ENCODE data around the gene NCAPD2. TPM values are rescaled to one million over a fixed set of nuclear protein-coding genes. Genes with fewer than 3 reads are reported as not detected.
A peak's percentile ranks its signal among the peaks of the same experiment; 100 is the strongest.

NCAPD2 gene
- total and polyA plus RNA-seq, 7 donors, result 9.0 to 89.5 (median 13.3) TPM

DNA sequence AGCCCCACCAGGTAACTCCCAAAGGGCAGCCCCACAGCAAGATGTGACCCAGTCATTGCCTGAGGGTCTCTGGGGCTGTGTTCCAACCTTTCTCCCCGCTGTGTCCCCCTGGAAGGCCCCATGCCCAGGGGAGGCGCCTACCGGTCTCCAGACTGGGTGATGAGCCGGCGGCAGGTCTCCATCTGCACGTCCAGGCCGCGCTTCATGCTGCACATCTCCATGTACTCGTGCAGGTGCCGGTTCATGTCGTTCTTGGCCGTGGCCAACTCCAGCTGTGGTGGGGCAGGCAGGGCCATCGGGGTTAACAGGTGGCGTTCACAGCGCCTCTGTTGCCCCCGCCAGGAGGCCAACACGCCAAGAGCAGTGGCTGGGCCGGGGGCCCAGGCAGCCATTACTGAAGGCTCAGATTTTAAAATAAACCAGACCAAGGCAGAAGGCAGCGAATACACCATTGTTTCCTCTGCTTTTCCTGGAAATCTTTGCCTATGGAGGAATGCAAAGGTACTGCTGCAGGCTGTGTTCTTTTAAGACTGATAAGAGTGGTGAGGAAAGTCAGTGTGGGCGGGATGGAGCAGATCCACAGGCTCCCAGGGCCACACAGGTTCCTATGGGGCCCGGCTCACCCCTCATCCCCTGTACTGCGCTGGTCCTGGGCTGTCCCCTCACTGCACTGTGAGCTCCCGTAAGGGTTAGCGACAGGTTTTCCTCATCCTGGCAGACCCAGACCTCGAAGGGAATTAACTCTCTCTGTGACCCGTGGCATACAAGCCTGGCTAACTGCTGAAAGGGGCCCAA lies 47.7 kb downstream of the NCAPD2 start:
- H3K4me1 ChIP-seq, result peaks cover 0 to 45% (median 30%) of the 10 kb centered on the region in 4 donors
- 74 to 85% methylated on average over 26 of the region's 26 CpGs for WGBS, 2 donors
- no peak overlapping the region for H3K4me3 ChIP-seq
- no peaks in the 10 kb centered on the region for H3K9me3 ChIP-seq
- intact Hi-C loops (cut with DNase I), result no loop called here
- no peaks in the 10 kb centered on the region for H3K27me3 ChIP-seq
- peak; percentile 63 for DNase-seq
- TF ChIP-seq POLR2AphosphoS5 (IDR thresholded peaks at IDR 0.05), result no peak
- peaks cover 19 to 74% (median 35%) of the 10 kb centered on the region in 4 donors for H3K36me3 ChIP-seq
- H3K27ac ChIP-seq, result peak overlapping the region; percentile 60 to 97 (median 82)

GRCh38 chr12:6542209-6543009 lies 48.5 kb downstream of the NCAPD2 start:
- intact Hi-C loops (cut with DNase I), result no loop called here
- DNase-seq, result peak; percentile 63
- Histone ChIP-seq H3K4me3 (no peak overlapping the region), H3K4me1 (peaks cover 0 to 37% (median 24%) of the 10 kb centered on the region in 4 donors), H3K27ac (peak overlapping the region in 2 of 4 donors; percentile 12 to 60), H3K36me3 (peaks cover 16 to 74% (median 30%) of the 10 kb centered on the region in 4 donors), H3K9me3 (no peaks in the 10 kb centered on the region), H3K27me3 (no peaks in the 10 kb centered on the region)
- TF ChIP-seq, protein P1, sequence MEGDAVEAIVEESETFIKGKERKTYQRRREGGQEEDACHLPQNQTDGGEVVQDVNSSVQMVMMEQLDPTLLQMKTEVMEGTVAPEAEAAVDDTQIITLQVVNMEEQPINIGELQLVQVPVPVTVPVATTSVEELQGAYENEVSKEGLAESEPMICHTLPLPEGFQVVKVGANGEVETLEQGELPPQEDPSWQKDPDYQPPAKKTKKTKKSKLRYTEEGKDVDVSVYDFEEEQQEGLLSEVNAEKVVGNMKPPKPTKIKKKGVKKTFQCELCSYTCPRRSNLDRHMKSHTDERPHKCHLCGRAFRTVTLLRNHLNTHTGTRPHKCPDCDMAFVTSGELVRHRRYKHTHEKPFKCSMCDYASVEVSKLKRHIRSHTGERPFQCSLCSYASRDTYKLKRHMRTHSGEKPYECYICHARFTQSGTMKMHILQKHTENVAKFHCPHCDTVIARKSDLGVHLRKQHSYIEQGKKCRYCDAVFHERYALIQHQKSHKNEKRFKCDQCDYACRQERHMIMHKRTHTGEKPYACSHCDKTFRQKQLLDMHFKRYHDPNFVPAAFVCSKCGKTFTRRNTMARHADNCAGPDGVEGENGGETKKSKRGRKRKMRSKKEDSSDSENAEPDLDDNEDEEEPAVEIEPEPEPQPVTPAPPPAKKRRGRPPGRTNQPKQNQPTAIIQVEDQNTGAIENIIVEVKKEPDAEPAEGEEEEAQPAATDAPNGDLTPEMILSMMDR (IDR thresholded peaks at IDR 0.05), result no peak
- TF ChIP-seq POLR2A (IDR thresholded peaks at IDR 0.05), result peak in 1 of 2 donors; percentile 25
- 17 to 63% methylated on average over 13 of the region's 13 CpGs for WGBS, 2 donors

GRCh38 chr12:6546016-6546415 lies 52.1 kb downstream of the NCAPD2 start:
- peaks cover 12 to 72% (median 30%) of the 10 kb centered on the region in 4 donors for H3K36me3 ChIP-seq
- H3K27me3 ChIP-seq, result no peaks in the 10 kb centered on the region
- no peaks in the 10 kb centered on the region for H3K9me3 ChIP-seq
- intact Hi-C loops (cut with DNase I), result no loop called here
- WGBS, 2 donors, result 96% methylated on average over 10 of the region's 10 CpGs
- H3K4me3 ChIP-seq, result no peak overlapping the region
- no peak for DNase-seq
- TF ChIP-seq EP300 (IDR thresholded peaks at IDR 0.05) (no peak), POLR2AphosphoS5 (IDR thresholded peaks at IDR 0.05) (no peak), POLR2A (IDR thresholded peaks at IDR 0.05) (no peak)
- TF ChIP-seq, protein P1 (IDR thresholded peaks at IDR 0.05), result no peak
- H3K4me1 ChIP-seq, result peaks cover 0 to 44% (median 37%) of the 10 kb centered on the region in 4 donors
- H3K27ac ChIP-seq, result no peak overlapping the region

GRCh38 chr12:6547566-6547965 lies 53.7 kb downstream of the NCAPD2 start:
- Histone ChIP-seq H3K27me3 (no peaks in the 10 kb centered on the region), H3K9me3 (no peaks in the 10 kb centered on the region), H3K27ac (peak overlapping the region; percentile 88 to 95 (median 94)), H3K4me3 (no peak overlapping the region), H3K4me1 (peaks cover 0 to 53% (median 46%) of the 10 kb centered on the region in 4 donors), H3K36me3 (peaks cover 12 to 67% (median 30%) of the 10 kb centered on the region in 4 donors)
- intact Hi-C loops (cut with DNase I), result no loop called here
- no peak for TF ChIP-seq EP300 (IDR thresholded peaks at IDR 0.05)
- no peak for TF ChIP-seq POLR2A (IDR thresholded peaks at IDR 0.05)
- TF ChIP-seq, protein P1 (IDR thresholded peaks at IDR 0.05), result no peak
- no peak for TF ChIP-seq POLR2AphosphoS5 (IDR thresholded peaks at IDR 0.05)
- no peak for DNase-seq
- 100% methylated on average over 1 of the region's 1 CpG for WGBS, 2 donors

- H3K4me3 ChIP-seq, result no peak overlapping the region
- no peaks in the 10 kb centered on the region for H3K27me3 ChIP-seq
- peak; percentile 84 for DNase-seq
- H3K27ac ChIP-seq, result peak overlapping the region; percentile 88 to 95 (median 94)
- intact Hi-C loops (cut with DNase I), result no loop called here
- H3K9me3 ChIP-seq, result no peaks in the 10 kb centered on the region
- TF ChIP-seq POLR2AphosphoS5 (IDR thresholded peaks at IDR 0.05) (no peak), EP300 (IDR thresholded peaks at IDR 0.05) (no peak), POLR2A (IDR thresholded peaks at IDR 0.05) (no peak)
- TF ChIP-seq, protein P1 (IDR thresholded peaks at IDR 0.05), result no peak
- WGBS, 2 donors, result 87 to 90% methylated on average over 9 of the region's 9 CpGs
- peaks cover 0 to 58% (median 50%) of the 10 kb centered on the region in 4 donors for H3K4me1 ChIP-seq
- peaks cover 12 to 63% (median 30%) of the 10 kb centered on the region in 4 donors for H3K36me3 ChIP-seq
Measured at GRCh38 chr12:6547987-6548386, 54.1 kb downstream of the NCAPD2 start.
